Measurements from ENCODE around the gene NUDT13. TPM values are rescaled to one million over a fixed set of nuclear protein-coding genes. Genes with fewer than 3 reads are reported as not detected.

NUDT13 gene
- total and polyA plus RNA-seq, 7 donors, result 0.69 to 4.6 (median 2.9) TPM

GRCh38 chr10:73167783-73168464 lies 57.7 kb downstream of the NUDT13 start, which contains the start of the genes ECD and FAM149B1:
ECD (minus strand) TSS chr10:73168008; CDS start chr10:73163937, 4,071 bp downstream.
FAM149B1 (plus strand) TSS chr10:73168119; CDS start chr10:73168340, 221 bp downstream.
- intact Hi-C loops (cut with DNase I), result loop anchor here in 1 of 2 donors (10.0 kb wide), 1 partner anchor 803 kb away; no protein-coding TSS in a partner anchor
- H3K4me1 ChIP-seq, result peaks cover 33% of the 10 kb centered on the region
- 1% methylated on average over 34 to 49 of the region's 49 CpGs for WGBS, 3 donors

DNA sequence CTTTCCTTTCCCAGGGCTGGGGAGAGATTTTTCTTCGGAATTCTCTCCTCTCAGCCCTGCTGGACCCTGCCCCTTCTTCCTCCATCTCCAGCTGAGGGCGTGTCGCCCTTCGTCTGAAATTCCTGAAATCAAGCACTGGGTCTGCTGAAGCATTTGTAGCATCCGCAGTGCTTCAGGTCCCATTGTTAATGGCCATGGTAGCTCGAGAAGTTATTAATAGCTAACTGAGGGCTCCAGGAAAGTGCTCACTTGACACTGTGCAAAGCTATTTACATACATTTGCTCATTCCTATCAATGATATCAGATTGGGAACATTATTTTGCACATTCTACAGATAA lies 58.2 kb downstream of the NUDT13 start:
- Histone ChIP-seq H3K9me3 (no peaks in the 10 kb centered on the region), H3K4me1 (peaks cover 30% of the 10 kb centered on the region), H3K36me3 (ENCODE audit: insufficient read depth in 1 of 2, low read depth in 1 of 2) (peaks cover 5 to 12% of the 10 kb centered on the region in 2 donors), H3K4me3 (peak overlapping the region; percentile 98), H3K27me3 (ENCODE audit: insufficient read depth in 3 of 3, low read length in 2 of 3) (no peaks in the 10 kb centered on the region), H3K27ac (peak overlapping the region; percentile 99)
- ATAC-seq (peak in 3 of 4 donors; percentile 26 to 37 (median 32)), DNase-seq (no peak)
- intact Hi-C loops (cut with DNase I), result loop anchor here in 1 of 2 donors (10.0 kb wide), 1 partner anchor 804 kb away; no protein-coding TSS in a partner anchor
- TF ChIP-seq, protein P1, sequence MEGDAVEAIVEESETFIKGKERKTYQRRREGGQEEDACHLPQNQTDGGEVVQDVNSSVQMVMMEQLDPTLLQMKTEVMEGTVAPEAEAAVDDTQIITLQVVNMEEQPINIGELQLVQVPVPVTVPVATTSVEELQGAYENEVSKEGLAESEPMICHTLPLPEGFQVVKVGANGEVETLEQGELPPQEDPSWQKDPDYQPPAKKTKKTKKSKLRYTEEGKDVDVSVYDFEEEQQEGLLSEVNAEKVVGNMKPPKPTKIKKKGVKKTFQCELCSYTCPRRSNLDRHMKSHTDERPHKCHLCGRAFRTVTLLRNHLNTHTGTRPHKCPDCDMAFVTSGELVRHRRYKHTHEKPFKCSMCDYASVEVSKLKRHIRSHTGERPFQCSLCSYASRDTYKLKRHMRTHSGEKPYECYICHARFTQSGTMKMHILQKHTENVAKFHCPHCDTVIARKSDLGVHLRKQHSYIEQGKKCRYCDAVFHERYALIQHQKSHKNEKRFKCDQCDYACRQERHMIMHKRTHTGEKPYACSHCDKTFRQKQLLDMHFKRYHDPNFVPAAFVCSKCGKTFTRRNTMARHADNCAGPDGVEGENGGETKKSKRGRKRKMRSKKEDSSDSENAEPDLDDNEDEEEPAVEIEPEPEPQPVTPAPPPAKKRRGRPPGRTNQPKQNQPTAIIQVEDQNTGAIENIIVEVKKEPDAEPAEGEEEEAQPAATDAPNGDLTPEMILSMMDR (IDR thresholded peaks at IDR 0.05), result no peak
- WGBS, 3 donors, result 0 to 1% (median 0%) methylated on average over 6 of the region's 6 CpGs

More at GRCh38 chr10:73167783-73168464, 57.7 kb downstream of the NUDT13 start, which contains the start of the genes ECD and FAM149B1:
- H3K4me3 ChIP-seq, result peak within 1 kb of the TSS; percentile 98
- ATAC-seq (peak; percentile 98 to 99 (median 98)), DNase-seq (peak; percentile 95 to 97)
- H3K36me3 ChIP-seq (ENCODE audit: insufficient read depth in 1 of 2, low read depth in 1 of 2), result peaks cover 6 to 17% of the 10 kb centered on the region in 2 donors
- no peaks in the 10 kb centered on the region for H3K27me3 ChIP-seq (ENCODE audit: insufficient read depth in 3 of 3, low read length in 2 of 3)
- H3K9me3 ChIP-seq, result no peaks in the 10 kb centered on the region
- H3K27ac ChIP-seq, result peak within 1 kb of the TSS; percentile 99
- TF ChIP-seq, protein P1 (IDR thresholded peaks at IDR 0.05), result peak; percentile 14

GRCh38 chr10:73169320-73169719 lies 59.1 kb downstream of the NUDT13 start:
- H3K27ac ChIP-seq, result no peak overlapping the region
- DNase-seq (no peak), ATAC-seq (no peak)
- peaks cover 0 to 5% of the 10 kb centered on the region in 2 donors for H3K36me3 ChIP-seq (ENCODE audit: insufficient read depth in 1 of 2, low read depth in 1 of 2)
- no peaks in the 10 kb centered on the region for H3K27me3 ChIP-seq (ENCODE audit: insufficient read depth in 3 of 3, low read length in 2 of 3)
- H3K9me3 ChIP-seq, result no peaks in the 10 kb centered on the region
- H3K4me3 ChIP-seq, result no peak overlapping the region
- WGBS, 3 donors, result 91 to 96% (median 93%) methylated on average over 3 of the region's 3 CpGs
- TF ChIP-seq, protein P1 (IDR thresholded peaks at IDR 0.05), result no peak
- intact Hi-C loops (cut with DNase I), result loop anchor here in 1 of 2 donors (10.0 kb wide), 1 partner anchor 805 kb away; no protein-coding TSS in a partner anchor
- peaks cover 24% of the 10 kb centered on the region for H3K4me1 ChIP-seq

- no peak overlapping the region for H3K4me3 ChIP-seq
- no peak overlapping the region for H3K27ac ChIP-seq
- intact Hi-C loops (cut with DNase I), result no loop called here
- H3K36me3 ChIP-seq (ENCODE audit: insufficient read depth in 1 of 2, low read depth in 1 of 2), result peaks cover 0 to 29% of the 10 kb centered on the region in 2 donors
- H3K9me3 ChIP-seq, result no peaks in the 10 kb centered on the region
- ATAC-seq, result no peak
- DNase-seq, result no peak
- peaks cover 6% of the 10 kb centered on the region for H3K4me1 ChIP-seq
- TF ChIP-seq, protein P1 (IDR thresholded peaks at IDR 0.05), result no peak
- no peaks in the 10 kb centered on the region for H3K27me3 ChIP-seq (ENCODE audit: insufficient read depth in 3 of 3, low read length in 2 of 3)
Measured at GRCh38 chr10:73172867-73173266, 62.6 kb downstream of the NUDT13 start.

All from psoas muscle (tissue), 8 donors.